ENCODE results near the gene ZFP69.

DNA sequence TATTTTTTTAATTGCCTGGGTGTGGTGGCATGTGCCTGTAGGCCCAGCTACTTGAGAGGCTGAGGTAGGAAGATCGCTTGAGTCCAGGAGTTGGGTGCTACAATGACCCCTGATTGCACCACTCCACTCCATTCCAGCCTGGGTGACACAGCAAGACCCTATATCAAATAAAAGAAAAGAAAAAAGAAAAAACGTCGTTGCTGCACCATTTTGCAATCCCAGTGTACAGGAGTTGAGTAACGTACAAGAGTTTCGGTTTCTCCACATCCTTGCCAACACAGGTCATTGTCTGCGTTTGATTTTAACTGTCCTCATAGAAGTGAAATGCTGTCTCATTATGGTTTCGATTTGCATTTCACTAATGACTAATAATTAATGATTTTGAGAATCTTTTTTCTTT is 62.2 kb downstream of the ZFP69 start:
- TF ChIP-seq, protein P1, sequence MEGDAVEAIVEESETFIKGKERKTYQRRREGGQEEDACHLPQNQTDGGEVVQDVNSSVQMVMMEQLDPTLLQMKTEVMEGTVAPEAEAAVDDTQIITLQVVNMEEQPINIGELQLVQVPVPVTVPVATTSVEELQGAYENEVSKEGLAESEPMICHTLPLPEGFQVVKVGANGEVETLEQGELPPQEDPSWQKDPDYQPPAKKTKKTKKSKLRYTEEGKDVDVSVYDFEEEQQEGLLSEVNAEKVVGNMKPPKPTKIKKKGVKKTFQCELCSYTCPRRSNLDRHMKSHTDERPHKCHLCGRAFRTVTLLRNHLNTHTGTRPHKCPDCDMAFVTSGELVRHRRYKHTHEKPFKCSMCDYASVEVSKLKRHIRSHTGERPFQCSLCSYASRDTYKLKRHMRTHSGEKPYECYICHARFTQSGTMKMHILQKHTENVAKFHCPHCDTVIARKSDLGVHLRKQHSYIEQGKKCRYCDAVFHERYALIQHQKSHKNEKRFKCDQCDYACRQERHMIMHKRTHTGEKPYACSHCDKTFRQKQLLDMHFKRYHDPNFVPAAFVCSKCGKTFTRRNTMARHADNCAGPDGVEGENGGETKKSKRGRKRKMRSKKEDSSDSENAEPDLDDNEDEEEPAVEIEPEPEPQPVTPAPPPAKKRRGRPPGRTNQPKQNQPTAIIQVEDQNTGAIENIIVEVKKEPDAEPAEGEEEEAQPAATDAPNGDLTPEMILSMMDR (IDR thresholded peaks at IDR 0.05; ENCODE audit: insufficient read depth, low read depth, low read length): no peak
- TF ChIP-seq EZH2 (IDR thresholded peaks at IDR 0.05; ENCODE audit: insufficient read depth, low read length): no peak

All from astrocyte (in vitro differentiated cells and primary cell).